Measurements from ENCODE around the gene ZBTB14. TPM values are rescaled to one million over a fixed set of nuclear protein-coding genes. Genes with fewer than 3 reads are reported as not detected.

ZBTB14 gene
- total RNA-seq, 1 donor from 2014 or later = 8.1 TPM

Other genes with a start within 250 kb of the ZBTB14 start
- not detected for gene AKAIN1, start 98.5 kb downstream of the ZBTB14 start, total RNA-seq
- 14.0 TPM for gene EPB41L3, start 248.3 kb upstream of the ZBTB14 start, total RNA-seq

All from cardiac septum (tissue), 1 donor.